HepG2 (cell line): Measurements from ENCODE around the gene LMOD1. TPM values are rescaled to one million over a fixed set of nuclear protein-coding genes. Genes with fewer than 3 reads are reported as not detected.

Experiments
- ATAC-seq: fragments of 200-7000 bp; cut with Tn5 transposase; 3 replicates; pipeline ENCODE4 v1.9.1; 2020; ENCODE audit warnings: mild to moderate bottlenecking, moderate library complexity
- BruUV-seq: library from RNA; stranded (reverse); fragments of 400-500 nt; replicated peaks from 2 replicates; lab custom pipeline; 2021; lab: Mats Ljungman, UMichigan
- CTCF ChIA-PET: fragments of 300-600 bp; formaldehyde crosslinking; extraction: SDS; loops from one replicate; lab custom pipeline; 2021; ENCODE audit warnings: low total read pairs, inconsistent platforms, low intra/inter-chr PET ratio; lab: Yijun Ruan, JAX
- POLR2A ChIA-PET: fragments of 350-600 bp; sonication (Branson Sonifier 250); formaldehyde crosslinking; loops from one replicate; lab custom pipeline; 2020; ENCODE audit warnings: antibody characterized with exemption, inconsistent platforms; lab: Yijun Ruan, JAX
- DNase-seq: peaks from one replicate; pipeline ENCODE4 v3.0.0-alpha.2; 2015; ENCODE audit warnings: low spot score
- FAIRE-seq: peaks from 3 replicates; lab custom pipeline; 2011; peaks lifted over from hg19 to GRCh38; lab: Jason Lieb, UNC
- H2AFZ ChIP-seq: one replicate; pipeline ENCODE4 v1.6.1; 2011; ENCODE audit warnings: low read length, inconsistent platforms
- H3K27ac ChIP-seq: fragments of 300-600 bp; 3 replicates; pipeline ENCODE4 v1.8.0; 2011; ENCODE audit warnings: mixed run types, mild to moderate bottlenecking, mixed read lengths, low read length, inconsistent platforms; ENCODE audit not compliant: insufficient read depth; ENCODE audit errors: extremely low read length
- H3K27me3 ChIP-seq, 2 experiments: fragments of 200-600 bp in 1 of 2; 2 replicates in 1 of 2; 3 replicates in 1 of 2; pipeline versions ENCODE4 v1.6.0 to v1.8.0; 2011; ENCODE audit warnings: low read length in 2 of 2, mild to moderate bottlenecking in 2 of 2, moderate library complexity in 2 of 2, inconsistent platforms in 1 of 2; ENCODE audit not compliant: insufficient read depth in 2 of 2, control insufficient read depth in 1 of 2
- H3K36me3 ChIP-seq, 2 experiments: fragments of 200-600 bp in 1 of 2; replicated peaks in 1 of 2; 2 replicates in 1 of 2; 3 replicates in 1 of 2; pipeline versions ENCODE4 v1.5.1 to v1.8.0; 2011; ENCODE audit warnings: low read length in 2 of 2, inconsistent platforms in 1 of 2; ENCODE audit not compliant: insufficient read depth in 2 of 2, control insufficient read depth in 1 of 2
- H3K4me1 ChIP-seq: 2 replicates; pipeline ENCODE4 v1.5.1; 2012; ENCODE audit warnings: low read length, inconsistent platforms; ENCODE audit not compliant: insufficient read depth
- H3K4me2 ChIP-seq: 2 replicates; pipeline ENCODE4 v1.6.0; 2011; ENCODE audit warnings: low read depth, low read length, inconsistent platforms
- H3K4me3 ChIP-seq, 3 experiments: fragments of 200-600 bp in 1 of 3; sonication (generic), shearing (Covaris generic) in 1 of 3; replicated peaks in 1 of 3; 2 replicates each; pipeline ENCODE4 v1.5.1; 2011 to 2016; ENCODE audit warnings: low read length in 3 of 3, inconsistent platforms in 2 of 3, low read depth in 2 of 3, mild to moderate bottlenecking in 2 of 3, control low read depth in 1 of 3, mixed read lengths in 1 of 3; ENCODE audit not compliant: insufficient read depth in 1 of 3
- H3K79me2 ChIP-seq: one replicate; pipeline ENCODE4 v1.6.1; 2011; ENCODE audit warnings: low read length, inconsistent platforms; ENCODE audit not compliant: insufficient read depth
- H3K9ac ChIP-seq: 2 replicates; pipeline ENCODE4 v1.6.0; 2011; ENCODE audit warnings: mild to moderate bottlenecking, low read depth, low read length, inconsistent platforms; ENCODE audit not compliant: insufficient read depth
- H3K9me3 ChIP-seq: 2 replicates; pipeline ENCODE4 v1.5.1; 2012; ENCODE audit warnings: mild to moderate bottlenecking, low read length
- H4K20me1 ChIP-seq: 2 replicates; pipeline ENCODE4 v1.6.0; 2011; ENCODE audit warnings: inconsistent platforms, mild to moderate bottlenecking, low read length, moderate library complexity; ENCODE audit not compliant: insufficient read depth
- ETV6 ChIP-seq: sonication (generic); formaldehyde crosslinking; conservative IDR thresholded peaks from 2 replicates; pipeline ENCODE4 v1.4.0; 2020; ENCODE audit warnings: missing genetic modification reagents
- FOXO1 ChIP-seq: sonication (generic); formaldehyde crosslinking; IDR thresholded peaks from 2 replicates; pipeline ENCODE4 v1.4.0; 2020; ENCODE audit warnings: missing genetic modification reagents
- FOXP4 ChIP-seq: sonication (generic); formaldehyde crosslinking; IDR thresholded peaks from 2 replicates; pipeline ENCODE4 v1.4.0; 2020; ENCODE audit warnings: missing genetic modification reagents
- HCFC1 ChIP-seq: fragments of 150-350 bp; IDR thresholded peaks from 2 replicates; pipeline ENCODE4 v1.6.1; 2014; ENCODE audit warnings: low read depth, low read length
- HOXD1 ChIP-seq: sonication (generic); formaldehyde crosslinking; IDR thresholded peaks from 2 replicates; pipeline ENCODE4 v1.5.0; 2020; ENCODE audit warnings: missing genetic modification reagents
- IKZF4 ChIP-seq: sonication (generic); formaldehyde crosslinking; IDR thresholded peaks from 2 replicates; pipeline ENCODE4 v1.5.1; 2020; ENCODE audit warnings: borderline replicate concordance, mild to moderate bottlenecking, low read depth, missing genetic modification reagents; ENCODE audit errors: not compliant biosample characterization
- MTA1 ChIP-seq: sonication (generic); formaldehyde crosslinking; IDR thresholded peaks from 2 replicates; pipeline ENCODE4 v1.4.0; 2020; ENCODE audit warnings: missing genetic modification reagents, mild to moderate bottlenecking, borderline replicate concordance
- NCOA1 ChIP-seq: sonication (generic); formaldehyde crosslinking; IDR thresholded peaks from 2 replicates; pipeline ENCODE4 v1.9.0; 2021; ENCODE audit warnings: missing genetic modification reagents
- POLR2G ChIP-seq: fragments of 200-400 bp; formaldehyde crosslinking; IDR thresholded peaks from 2 replicates; pipeline ENCODE4 v1.6.1; 2018; ENCODE audit warnings: mild to moderate bottlenecking, low read depth, low read length, moderate library complexity
- PRPF4 ChIP-seq: fragments of 200-400 bp; formaldehyde crosslinking; IDR thresholded peaks from 2 replicates; pipeline ENCODE4 v1.6.1; 2016; ENCODE audit warnings: low read length, low read depth; ENCODE audit not compliant: poor library complexity, severe bottlenecking
- SIN3A ChIP-seq: IDR thresholded peaks from 2 replicates; pipeline ENCODE4 v1.6.1; 2011; ENCODE audit warnings: low read depth, mild to moderate bottlenecking, control low read depth, low read length, borderline replicate concordance
- SMARCC2 ChIP-seq: fragments of 450-650 bp; IDR thresholded peaks from 2 replicates; pipeline ENCODE4 v1.6.1; 2017; ENCODE audit warnings: antibody characterized with exemption, mild to moderate bottlenecking
- TP53 ChIP-seq: sonication (generic); formaldehyde crosslinking; conservative IDR thresholded peaks from 2 replicates; pipeline ENCODE4 v1.4.0; 2020; ENCODE audit warnings: missing genetic modification reagents
- ZKSCAN5 ChIP-seq: sonication (generic); formaldehyde crosslinking; IDR thresholded peaks from 2 replicates; pipeline ENCODE4 v1.5.1; 2020; ENCODE audit warnings: mild to moderate bottlenecking, missing genetic modification reagents
- ZNF101 ChIP-seq: sonication (generic); formaldehyde crosslinking; IDR thresholded peaks from 2 replicates; pipeline ENCODE4 v1.4.0; 2020; ENCODE audit warnings: mild to moderate bottlenecking, low read depth, missing genetic modification reagents, borderline replicate concordance
- ZNF263 ChIP-seq: sonication (generic); formaldehyde crosslinking; IDR thresholded peaks from 2 replicates; pipeline ENCODE4 v1.4.0; 2020; ENCODE audit warnings: missing genetic modification reagents
- ZNF609 ChIP-seq: sonication (generic); formaldehyde crosslinking; IDR thresholded peaks from 2 replicates; pipeline ENCODE4 v1.4.0; 2020; ENCODE audit warnings: mild to moderate bottlenecking, missing genetic modification reagents, borderline replicate concordance
- ZSCAN20 ChIP-seq: sonication (generic); formaldehyde crosslinking; IDR thresholded peaks from 2 replicates; pipeline ENCODE4 v1.4.0; 2020; ENCODE audit warnings: missing genetic modification reagents, mild to moderate bottlenecking, borderline replicate concordance
- WGBS: methylation state at CpG from one replicate; pipeline ENCODE4 v1.1.6; 2017; ENCODE audit warnings: low lambda C conversion rate; 5-methylcytosine and 5-hydroxymethylcytosine counted together
- in situ Hi-C: cut with HindIII; loops from 2 replicates; pipeline ENCODE4 v1.10.0; 2017; ENCODE audit warnings: low pct_unique_long_range_greater_than_20kb; ENCODE audit not compliant: extremely low pct_ligation_motif_present
- intact Hi-C: fragments of 100-400 bp; cut with micrococcal nuclease; formaldehyde crosslinking; loops from one replicate; pipeline ENCODE4 v1.10.0; 2022; ENCODE audit not compliant: unreplicated experiment
- polyA plus RNA-seq, 8 experiments: library from polyadenylated mRNA; depleted of rRNA in 3 of 8; stranded (reverse) in 7 of 8; unstranded in 1 of 8; fragments of >200 nt; fragmentation: Illumina TruSeq in 4 of 8; extraction: Trizol in 4 of 8; gene quantifications; 2 replicates each; pipeline versions ENCODE4 v1.2.1 to v1.2.3, GENCODE V29; 2011 to 2016; ENCODE audit warnings: low read depth in 4 of 8, missing spikeins in 1 of 8, mixed read lengths in 1 of 8; ENCODE audit not compliant: insufficient read depth in 1 of 8
- total RNA-seq, 5 experiments: library from RNA; depleted of rRNA; stranded (reverse); fragments of >200 nt; fragmentation: Illumina TruSeq; extraction: Trizol; gene quantifications; 2 replicates each; pipeline ENCODE4 v1.2.3, GENCODE V29; 2016; ENCODE audit warnings: low read depth in 1 of 5

Gene LMOD1
- total and polyA plus RNA-seq, 2 of the 13 experiments (the other 11 are each of a cell fraction or from before 2014, with no cell fraction given): not detected

GRCh38 chr1:201982082-201982622 is 35.8 kb upstream of the LMOD1 start:
- Histone ChIP-seq H3K36me3 (peaks cover 0 to 5% of the 10 kb centered on the region in 2 experiments; a peak in 1 of 5 replicates), H3K4me2 (peak overlapping the region; percentile 92), H3K27me3 (no peaks in the 10 kb centered on the region; a peak in 1 of 5 replicates), H3K4me1 (peaks cover 26% of the 10 kb centered on the region), H3K9me3 (no peaks in the 10 kb centered on the region), H2AFZ (no peak overlapping the region), H3K79me2 (peaks cover 30% of the 10 kb centered on the region), H4K20me1 (no peaks in the 10 kb centered on the region), H3K27ac (no peak overlapping the region), H3K9ac (peak overlapping the region; percentile 93), H3K4me3 (peak overlapping the region; percentile 74 to 91 (median 79))
- FAIRE-seq (no peak), DNase-seq (no peak), ATAC-seq (peak; percentile 37)
- no TSS peak for BruUV-seq
- ChIA-PET CTCF (no interaction called here), POLR2A (interaction anchor here (0.9 to 1.9 kb wide), 5 partner anchors 28 to 104 kb away, joined by 3 to 7 read pairs (median 5); partner anchors contain the start of gene ELF3)
- in situ Hi-C loops: no loop called here
- 2% methylated on average over 11 of the region's 31 CpGs for WGBS
- intact Hi-C loops: loop anchor here (5.0 kb wide), 1 partner anchor 95 kb away; the partner anchor contains the start of gene SHISA4
- TF ChIP-seq MTA1 (CRISPR knock-in tag) (no peak), NCOA1 (CRISPR knock-in tag) (no peak), FOXO1 (no peak), HCFC1 (no peak), HOXD1 (CRISPR knock-in tag) (no peak), ZNF101 (no peak), SMARCC2 (no peak), FOXP4 (CRISPR knock-in tag) (no peak), IKZF4 (CRISPR knock-in tag) (no peak), PRPF4 (no peak), ZNF609 (CRISPR knock-in tag) (no peak), ZNF263 (CRISPR knock-in tag) (no peak), ETV6 (CRISPR knock-in tag) (no peak), SIN3A (no peak), TP53 (CRISPR knock-in tag) (no peak), POLR2G (no peak), ZKSCAN5 (CRISPR knock-in tag) (no peak), ZSCAN20 (no peak)
